Bone marrow (tissue), 2 donors: Measurements from ENCODE around the gene RANBP9.
A peak's percentile ranks its signal among the peaks of the same experiment; 100 is the strongest.

Experiments
- DNase-seq, 2 donors: peaks; one replicate each; lab custom pipeline; 2025; lab: John Stamatoyannopoulos, UW

RANBP9 gene

DNA sequence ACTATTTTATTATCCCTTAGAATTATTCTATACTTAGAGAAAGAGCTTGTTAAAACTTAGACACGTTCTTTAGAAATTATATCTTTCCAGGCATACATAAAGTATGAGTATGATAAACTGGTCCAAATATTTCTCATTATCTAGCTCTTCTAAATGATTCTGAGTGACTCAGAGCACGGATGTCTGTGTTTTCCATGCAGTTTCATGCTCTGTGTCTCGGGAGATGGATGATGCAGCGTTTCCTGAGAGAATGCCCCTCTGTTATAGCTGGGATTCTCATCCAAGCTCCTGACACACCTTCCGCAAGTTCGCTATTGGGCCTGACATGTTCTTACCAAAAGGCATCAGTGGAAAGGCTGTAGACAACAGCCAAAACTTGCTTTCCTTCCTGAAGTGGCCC is 117.9 kb downstream of the RANBP9 start:
- no peak for DNase-seq

DNA sequence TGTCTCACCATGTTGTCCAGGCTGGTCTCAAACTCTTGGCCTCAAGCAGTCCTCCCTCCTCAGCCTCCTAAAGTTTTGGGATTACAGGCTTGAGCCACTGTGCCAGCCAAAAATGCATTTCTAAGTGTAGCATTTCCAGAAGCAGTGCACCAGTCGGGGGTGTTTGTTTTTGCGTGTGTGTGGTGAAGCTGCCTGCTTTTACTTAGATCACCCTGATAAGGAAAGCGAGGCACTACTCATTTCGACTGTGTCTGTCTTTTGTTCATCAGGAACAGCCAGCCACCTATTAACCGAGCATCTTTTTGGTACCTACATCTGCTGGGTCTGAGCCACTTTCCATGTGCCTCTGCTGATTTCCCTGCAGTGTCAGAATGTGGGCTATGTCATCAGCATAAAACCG is 118.5 kb downstream of the RANBP9 start:
- DNase-seq, result no peak

DNA sequence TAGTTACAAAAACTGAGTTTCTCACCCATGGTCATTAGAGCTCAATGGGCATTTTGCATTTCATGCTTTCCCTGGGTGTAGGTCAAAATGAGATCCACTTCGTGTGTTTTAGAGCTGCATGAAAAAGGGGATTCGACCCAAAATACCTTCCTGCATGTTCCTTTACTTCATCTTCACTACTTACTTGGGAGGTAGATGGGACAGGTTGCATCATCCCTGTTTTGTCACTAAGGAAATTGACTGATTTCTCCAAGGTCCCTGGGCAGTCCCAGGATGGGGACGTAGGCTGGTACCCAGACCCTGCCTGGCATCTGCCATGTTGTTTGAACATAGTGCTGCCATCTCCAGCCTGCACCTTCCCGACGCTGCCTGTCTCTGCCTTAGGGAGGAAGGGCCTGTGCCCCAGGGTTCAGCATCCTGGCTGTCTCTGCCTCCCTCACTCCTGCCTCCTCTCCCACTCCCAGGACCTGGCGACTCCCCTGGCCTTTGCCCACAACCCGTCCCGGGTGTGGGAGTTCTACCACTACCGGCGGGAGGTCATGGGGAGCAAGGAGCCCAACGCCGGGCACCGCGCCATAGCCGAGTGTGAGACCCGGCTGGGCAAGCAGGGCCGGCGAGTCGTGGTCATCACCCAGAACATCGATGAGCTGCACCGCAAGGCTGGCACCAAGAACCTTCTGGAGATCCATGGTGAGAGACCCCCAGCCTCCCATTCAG is 120.3 kb downstream of the RANBP9 start:
- DNase-seq, result no peak

DNA sequence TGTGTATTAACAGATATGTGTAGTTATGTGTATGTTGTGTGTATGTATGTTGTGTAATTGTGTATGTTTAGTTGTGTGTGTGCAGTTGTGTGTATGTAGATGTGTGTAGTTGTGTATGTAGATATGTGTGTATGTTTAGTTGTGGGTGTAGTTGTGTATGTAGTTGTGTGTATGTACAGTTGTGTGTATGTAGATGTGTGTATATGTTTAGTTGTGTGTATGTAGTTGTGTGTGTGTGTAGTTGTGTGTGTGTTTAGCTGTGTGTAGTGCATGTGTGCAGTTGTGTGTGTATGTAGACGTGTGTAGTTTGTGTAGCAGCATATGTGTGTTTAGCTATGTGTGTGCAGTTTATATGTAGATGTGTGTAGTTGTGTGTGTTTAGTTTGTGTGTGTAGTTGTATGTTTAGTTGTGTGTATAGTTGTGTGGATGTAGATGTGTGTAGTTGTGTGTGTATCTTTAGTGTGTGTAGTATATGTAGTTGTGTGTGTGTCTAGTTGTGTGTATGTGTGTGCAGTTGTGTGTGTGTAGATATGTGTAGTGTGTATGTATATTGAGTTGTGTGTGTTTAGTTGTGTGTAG is 121.0 kb downstream of the RANBP9 start:
- DNase-seq, result no peak

DNA sequence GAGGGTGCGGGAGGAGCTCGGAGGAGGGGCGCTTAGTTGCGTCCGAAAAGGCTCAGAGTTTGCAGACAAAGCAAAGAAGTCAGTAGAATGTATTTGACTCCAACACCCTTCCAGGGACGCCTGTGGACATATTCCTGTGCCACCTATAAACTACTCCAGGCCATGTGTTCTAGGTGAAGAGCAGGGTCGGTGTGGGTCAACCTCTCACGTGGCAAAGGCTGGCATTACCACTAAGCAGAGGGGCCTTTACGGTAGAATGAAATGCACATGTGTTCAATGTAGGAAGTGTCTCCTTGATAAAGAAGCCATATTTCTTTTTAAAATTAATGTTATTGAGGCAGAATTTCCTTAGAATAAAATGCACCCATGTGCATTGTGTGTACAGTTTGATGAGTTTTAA is 121.8 kb downstream of the RANBP9 start:
- no peak for DNase-seq

DNA sequence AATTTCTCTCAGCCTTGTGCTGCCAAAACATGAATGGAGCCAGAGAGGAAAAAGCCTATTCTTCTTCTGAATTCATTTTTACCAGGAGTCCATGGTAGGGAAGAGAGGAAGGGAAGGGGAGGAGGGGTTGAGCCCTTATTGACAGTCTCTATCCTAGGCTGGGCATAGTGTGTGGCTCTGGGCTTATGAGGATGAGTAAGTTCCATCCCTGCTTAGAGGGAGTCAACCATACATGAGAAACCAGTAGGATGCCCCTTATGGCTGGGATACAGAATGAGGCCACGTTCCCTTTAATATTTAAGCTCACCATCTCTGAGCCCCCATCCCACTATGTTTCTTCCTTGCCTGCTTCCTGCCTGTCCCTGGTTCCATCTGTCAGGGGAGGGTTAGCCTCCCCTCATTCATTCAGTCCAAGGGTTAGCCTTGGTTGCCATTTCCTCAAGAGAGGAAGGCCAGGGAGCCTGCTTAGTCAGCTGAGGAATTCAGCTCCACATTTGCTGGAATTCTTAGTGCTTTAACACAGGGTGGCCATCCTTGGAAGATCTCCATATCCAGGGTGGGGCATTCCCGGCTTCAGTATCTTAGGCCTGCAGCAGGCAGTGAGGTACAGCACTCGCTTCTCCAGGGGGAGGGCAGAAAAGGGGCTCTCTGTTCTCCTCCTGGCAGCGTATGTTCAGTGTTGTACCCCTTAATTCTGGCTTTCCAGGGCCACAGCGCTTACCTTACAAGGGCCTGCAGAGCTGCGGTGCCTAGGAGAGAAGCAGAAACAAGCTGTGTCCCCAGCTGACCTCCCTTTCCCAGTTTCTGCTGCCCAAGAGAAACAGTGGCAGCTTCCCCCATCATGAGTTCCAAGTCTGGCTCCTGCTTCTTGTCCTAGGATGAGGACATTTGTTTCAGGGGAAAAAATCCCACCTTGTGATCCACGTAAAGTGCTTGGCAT is 124.8 kb downstream of the RANBP9 start:
- DNase-seq, result no peak

DNA sequence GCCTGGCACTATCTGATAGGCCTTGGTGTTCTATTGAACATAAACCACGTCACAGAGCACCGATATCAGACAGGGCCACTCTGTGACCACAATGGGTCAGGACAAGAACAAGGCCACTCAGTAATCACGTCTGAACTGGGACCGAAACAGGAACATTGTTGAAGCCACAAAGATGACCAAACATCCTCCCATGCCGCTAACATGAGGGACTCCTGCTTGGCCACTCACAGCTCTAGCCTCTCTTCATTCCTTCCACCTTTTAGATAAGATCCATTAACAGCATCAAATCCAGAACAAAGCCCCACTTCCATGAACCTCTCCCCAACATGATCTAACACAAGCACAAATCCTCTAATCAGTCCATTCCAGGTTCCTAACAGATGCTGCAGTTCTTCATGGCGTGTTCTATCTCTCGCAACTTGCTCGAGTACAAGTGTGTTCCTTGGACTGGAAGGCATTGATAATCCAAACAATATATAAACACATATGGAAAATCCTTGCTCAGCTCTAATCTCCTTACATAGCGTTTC is 129.9 kb downstream of the RANBP9 start:
- DNase-seq, result no peak

DNA sequence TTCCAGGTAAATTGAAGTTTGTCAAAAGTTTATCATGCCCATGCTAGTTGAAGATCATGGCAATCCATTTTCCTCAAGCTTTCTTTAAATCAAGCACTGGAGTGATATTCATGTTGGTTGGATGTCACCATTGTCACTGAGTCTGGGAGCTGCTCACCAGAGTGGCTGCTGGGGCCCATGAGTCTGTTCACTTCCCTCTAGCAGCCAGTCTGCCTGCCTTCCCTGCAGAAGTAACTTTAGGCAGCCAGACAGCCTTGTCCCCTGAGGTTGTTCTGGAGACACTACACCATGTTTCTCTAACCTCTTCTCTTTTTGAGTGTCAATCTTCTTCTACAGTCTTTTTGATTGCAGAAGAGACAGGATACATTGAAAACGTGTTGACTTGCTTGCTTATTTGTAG is 131.7 kb downstream of the RANBP9 start:
- peak in 1 of 2 donors; percentile 2 for DNase-seq

DNA sequence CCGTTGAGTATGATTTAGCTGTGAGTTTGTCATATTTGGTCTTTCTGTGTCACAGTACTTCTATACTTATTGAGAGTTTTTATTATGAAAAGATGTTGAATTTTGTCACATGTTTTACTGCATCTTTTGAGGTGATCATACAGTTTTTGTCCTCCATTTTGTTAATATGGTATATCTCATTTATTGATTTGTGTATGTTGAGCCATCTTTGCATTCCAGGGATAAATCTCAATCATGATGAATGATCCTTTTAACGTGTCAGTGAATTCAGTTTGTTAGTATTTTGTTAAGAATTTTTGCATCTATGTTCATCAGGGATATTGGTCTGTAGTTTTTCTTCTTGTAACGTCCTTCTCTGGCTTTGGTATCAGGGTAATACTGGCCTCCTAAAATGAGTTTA is 133.7 kb downstream of the RANBP9 start:
- DNase-seq, result no peak

DNA sequence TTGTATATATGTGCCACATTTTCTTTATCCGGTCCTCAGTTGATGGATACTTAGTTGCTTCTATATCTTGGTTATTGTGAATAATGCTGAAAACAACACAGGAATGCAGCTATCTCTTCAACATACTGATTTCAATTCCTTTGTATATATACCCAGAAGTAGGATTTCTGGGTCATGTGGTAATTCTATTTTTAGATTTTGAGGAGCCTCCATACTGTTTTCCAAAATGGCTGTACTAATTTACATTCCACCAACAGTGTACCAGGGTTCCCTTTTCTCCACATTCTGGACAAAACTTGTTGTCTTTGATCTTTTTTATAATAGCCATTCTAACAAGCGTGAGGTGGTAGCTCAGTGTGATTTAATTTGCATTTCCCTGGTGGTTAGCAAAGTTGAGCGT is 135.6 kb downstream of the RANBP9 start:
- no peak for DNase-seq

DNA sequence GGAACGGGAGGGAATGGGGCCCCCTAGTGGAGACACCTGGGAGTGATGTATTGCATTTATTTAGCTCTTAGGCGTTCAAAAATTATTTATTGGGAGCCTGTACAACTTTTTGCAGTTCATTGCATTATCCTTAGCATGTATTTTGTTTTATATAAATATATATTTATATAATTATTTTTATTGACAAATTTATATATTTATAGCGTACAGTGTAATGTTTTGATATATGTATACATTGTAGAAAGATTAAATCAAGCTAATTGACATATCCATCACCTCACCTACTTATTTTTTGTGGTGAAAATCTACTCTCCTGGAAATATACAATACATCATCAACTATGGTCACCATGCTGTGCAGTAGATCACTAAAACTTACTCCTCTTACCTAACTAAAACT is 136.3 kb downstream of the RANBP9 start:
- no peak for DNase-seq

DNA sequence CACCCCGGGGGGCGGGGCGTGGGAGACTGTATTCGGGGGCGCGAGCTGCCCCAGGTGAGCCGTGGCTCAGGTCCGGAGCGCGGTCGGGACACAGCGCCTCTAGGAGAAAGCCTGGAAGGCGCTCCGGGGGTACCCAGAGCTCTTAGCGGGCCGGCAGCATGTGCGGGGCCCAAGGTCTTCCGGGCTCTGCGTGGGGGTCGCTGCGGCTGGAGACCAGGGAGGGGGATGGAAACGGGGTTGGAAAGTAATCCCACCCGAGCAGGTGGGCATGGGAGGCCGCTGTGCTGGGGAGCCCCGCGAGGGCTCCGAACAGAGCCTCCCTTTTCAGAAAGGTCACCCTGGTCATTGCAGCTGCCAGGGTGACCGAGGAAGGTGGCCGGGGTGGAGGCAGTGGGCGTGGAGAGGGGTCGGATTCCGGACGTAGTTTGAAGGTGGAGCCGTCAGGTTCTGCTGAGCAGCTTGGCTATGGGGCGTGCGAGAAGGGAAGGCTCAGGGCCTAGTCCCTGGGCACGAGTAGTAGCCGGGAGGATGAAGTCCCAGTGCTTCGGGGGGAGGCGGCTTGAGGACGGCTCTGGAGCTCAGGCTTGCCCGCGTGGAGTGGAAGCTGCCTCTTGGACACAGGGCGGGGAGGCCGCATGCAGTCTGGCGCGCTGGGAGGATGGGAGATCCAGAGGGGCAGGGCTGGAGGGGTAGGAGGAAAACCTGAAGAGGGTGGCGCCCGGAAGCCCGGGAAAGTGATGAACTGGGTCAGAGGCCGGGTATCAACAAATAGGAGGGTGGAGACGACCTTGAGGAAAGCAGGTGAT is 136.9 kb downstream of the RANBP9 start, which contains the start of gene SIRT5:
SIRT5 (plus strand) TSS at position 31 of the 806 bp plus-strand sequence. CDS start 9,510 bp downstream, outside the sequence.
- DNase-seq, result peak; percentile 73 to 86

DNA sequence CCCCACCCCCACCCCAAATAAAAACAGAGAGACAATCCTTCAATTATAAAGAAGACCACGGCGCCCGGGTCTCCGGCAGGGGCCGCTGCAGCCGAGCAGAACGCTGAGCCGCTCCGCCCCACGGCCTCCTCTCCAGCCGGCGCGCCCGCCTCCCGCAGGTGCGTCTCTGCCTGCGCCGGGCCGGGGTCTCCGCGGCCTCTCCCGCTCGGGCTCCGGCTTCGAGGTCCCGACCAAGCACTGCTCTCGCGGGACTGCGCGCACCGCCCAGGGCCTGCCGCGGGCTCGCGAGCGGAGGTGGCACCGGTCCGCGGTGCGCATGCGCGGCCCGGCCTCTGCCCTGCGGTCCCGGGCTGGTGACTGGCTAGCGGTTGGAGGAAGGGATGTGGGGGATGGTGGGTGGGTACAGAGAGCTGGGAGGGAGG is 137.5 kb downstream of the RANBP9 start:
- peak; percentile 83 to 86 for DNase-seq

DNA sequence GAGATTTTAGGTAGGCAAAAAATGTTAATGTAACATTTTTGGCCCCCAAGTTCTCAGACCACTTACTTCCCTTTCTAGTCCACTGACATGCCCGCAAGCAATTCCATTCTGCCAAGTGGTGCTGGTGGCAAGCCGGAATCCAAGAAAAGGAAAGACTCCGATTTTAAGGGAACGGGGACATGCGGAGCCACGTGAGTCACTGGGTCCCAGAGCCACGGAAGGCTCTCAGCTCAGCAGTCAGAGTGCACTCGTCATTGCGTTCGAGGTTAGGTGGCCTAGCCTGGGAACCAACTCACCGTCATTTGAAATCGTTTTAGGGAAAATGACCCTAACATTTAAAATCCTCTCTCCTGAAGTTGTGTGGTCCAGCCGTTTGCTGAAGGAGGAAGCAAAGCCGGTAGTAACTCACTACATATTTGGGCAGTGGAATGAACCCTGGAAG is 137.9 kb downstream of the RANBP9 start:
- DNase-seq, result no peak

DNA sequence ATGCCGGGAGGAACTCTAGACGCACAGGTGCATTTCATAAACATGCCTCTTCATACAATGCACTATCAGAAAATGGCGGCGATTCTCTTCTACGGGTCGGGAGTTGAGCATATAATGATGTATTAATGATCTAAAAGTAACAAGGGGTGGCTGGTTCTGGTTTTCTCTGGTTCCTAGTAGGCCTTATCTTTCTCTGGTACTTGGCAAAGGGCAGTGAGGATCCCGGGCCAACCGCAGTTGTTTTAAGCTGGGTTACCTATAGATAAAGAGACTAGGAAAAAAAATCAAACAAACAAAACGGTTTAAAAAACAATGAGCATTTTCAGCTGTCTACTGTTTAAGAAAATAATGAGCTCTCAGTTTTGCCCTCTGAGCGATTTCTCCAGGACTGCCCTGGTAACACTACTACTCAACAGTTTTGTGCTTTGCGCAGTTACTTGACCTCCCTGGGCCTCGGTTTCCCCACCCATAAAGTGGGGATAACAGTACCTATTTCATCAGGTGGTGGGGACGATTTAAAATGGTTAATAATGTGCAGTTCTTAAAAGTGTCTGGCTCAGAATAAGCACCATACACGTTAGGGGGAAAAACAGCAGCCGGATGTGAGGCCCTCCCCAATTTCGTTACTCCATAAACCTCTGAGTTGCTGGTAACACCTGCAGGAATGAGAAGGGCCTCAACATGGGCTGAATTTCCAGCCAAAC is 138.5 kb downstream of the RANBP9 start:
- DNase-seq, result no peak

DNA sequence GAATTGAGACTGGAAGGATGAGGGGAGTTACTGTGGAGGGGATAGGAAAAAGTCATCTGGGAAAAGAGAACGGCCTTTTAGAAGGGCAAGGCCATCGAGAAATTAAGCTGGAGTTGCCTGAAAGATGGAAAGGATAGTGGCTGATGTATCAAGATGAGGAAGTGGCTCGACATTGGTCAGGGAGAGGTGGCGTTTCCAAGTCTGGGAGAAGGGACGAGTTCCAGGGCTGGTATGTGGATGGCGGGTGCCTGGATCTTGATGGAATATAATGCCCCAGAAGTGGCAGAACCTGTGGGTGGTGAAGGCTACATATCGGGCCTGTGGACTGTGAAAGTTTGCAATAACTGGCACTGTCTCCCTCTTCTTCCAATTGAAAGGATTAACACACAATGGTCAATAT is 139.4 kb downstream of the RANBP9 start:
- no peak for DNase-seq
